B cell (primary cell): ENCODE results near the gene NKAIN2. TPM values are rescaled to one million over a fixed set of nuclear protein-coding genes. Genes with fewer than 3 reads are reported as not detected.
"Not testable (repeated sequence)": the region's sequence is repeated elsewhere in the genome, so short reads cannot be mapped to it uniquely, and the experiment has no call there.

Source experiments
- ATAC-seq: fragments of 200-7000 bp; cut with Tn5 transposase; one replicate; pipeline ENCODE4 v1.10.0; 2021; ENCODE audit warnings: low read depth, mild to moderate bottlenecking, moderate number of reproducible peaks, moderate library complexity
- CTCF ChIA-PET: fragments of 350-600 bp; sonication (Branson Sonifier 250); formaldehyde crosslinking; loops from one replicate; lab custom pipeline; 2021; ENCODE audit warnings: antibody characterized with exemption, inconsistent platforms; lab: Charles Lee
- POLR2A ChIA-PET: fragments of 350-600 bp; sonication (Branson Sonifier 250); formaldehyde crosslinking; loops from one replicate; lab custom pipeline; 2021; ENCODE audit warnings: antibody characterized with exemption; lab: Charles Lee
- DNase-seq: peaks from one replicate; pipeline ENCODE4 v3.0.0; 2013
- H2AFZ ChIP-seq: 2 replicates; pipeline ENCODE4 v1.6.1; 2012; ENCODE audit warnings: mild to moderate bottlenecking, low read depth, low read length; ENCODE audit not compliant: insufficient read depth, poor library complexity, severe bottlenecking
- H3K27ac ChIP-seq, 2 donors: 1 replicate in 1 of 2; 2 replicates in 1 of 2; pipeline ENCODE4 v1.5.1; 2012 to 2013; ENCODE audit warnings: low read length in 2 of 2, mild to moderate bottlenecking in 2 of 2, moderate library complexity in 1 of 2
- H3K27me3 ChIP-seq, 4 experiments: fragments of 200-600 bp in 1 of 4; sonication (generic) in 1 of 4; replicated peaks in 1 of 4; 1 replicate in 2 of 4; 2 replicates in 2 of 4; pipeline versions ENCODE4 v1.6.1 to v1.7.0; 2013 to 2016; ENCODE audit warnings: low read length in 3 of 4, mild to moderate bottlenecking in 2 of 4, mixed read lengths in 1 of 4, moderate library complexity in 1 of 4; ENCODE audit not compliant: insufficient read depth in 4 of 4, control insufficient read depth in 3 of 4; ENCODE audit errors: control extremely low read depth in 1 of 4
- H3K36me3 ChIP-seq, 2 experiments: replicated peaks in 1 of 2; 1 replicate in 1 of 2; 2 replicates in 1 of 2; pipeline versions ENCODE4 v1.6.1 to v1.7.1; 2013; ENCODE audit warnings: low read length in 1 of 2; ENCODE audit not compliant: insufficient read depth in 2 of 2, control insufficient read depth in 1 of 2; ENCODE audit errors: control extremely low read depth in 1 of 2, extremely low read depth in 1 of 2
- H3K4me1 ChIP-seq, 2 donors: fragments of 200-600 bp in 1 of 2; sonication (generic) in 1 of 2; 1 replicate in 1 of 2; 2 replicates in 1 of 2; pipeline versions ENCODE4 v1.5.1 to v1.6.1; 2013 to 2017; ENCODE audit warnings: low read length in 2 of 2; ENCODE audit not compliant: control insufficient read depth in 2 of 2, insufficient read depth in 2 of 2
- H3K4me2 ChIP-seq: replicated peaks from 2 replicates; pipeline ENCODE3; 2012; ENCODE audit warnings: mild to moderate bottlenecking, low read depth, low read length; ENCODE audit not compliant: poor library complexity, severe bottlenecking
- H3K4me3 ChIP-seq, 5 experiments: fragments of 200-600 bp in 1 of 5; sonication (generic) in 1 of 5; 1 replicate in 3 of 5; 2 replicates in 2 of 5; pipeline versions ENCODE4 v1.5.1 to v1.7.0; 2011 to 2016; ENCODE audit warnings: low read length in 4 of 5, mild to moderate bottlenecking in 4 of 5, low read depth in 2 of 5, control low read depth in 1 of 5, moderate library complexity in 1 of 5; ENCODE audit not compliant: insufficient read depth in 1 of 5; ENCODE audit errors: control extremely low read depth in 1 of 5, extremely low read depth in 1 of 5
- H3K79me2 ChIP-seq: fragments of 200-600 bp; sonication (generic); one replicate; pipeline ENCODE4 v1.6.0; 2016; ENCODE audit warnings: low read length; ENCODE audit not compliant: control insufficient read depth, insufficient read depth
- H3K9ac ChIP-seq: fragments of 200-600 bp; sonication (generic); 2 replicates; pipeline ENCODE4 v1.6.1; 2017; ENCODE audit warnings: mild to moderate bottlenecking, low read length, moderate library complexity
- H3K9me3 ChIP-seq, 3 donors: one replicate each; pipeline versions ENCODE4 v1.6.1 to v1.7.1; 2013; ENCODE audit warnings: low read length in 2 of 3; ENCODE audit not compliant: control insufficient read depth in 2 of 3, insufficient read depth in 1 of 3; ENCODE audit errors: control extremely low read depth in 1 of 3
- H4K20me1 ChIP-seq: 2 replicates; pipeline ENCODE4 v1.6.0; 2012; ENCODE audit warnings: mild to moderate bottlenecking, low read length; ENCODE audit not compliant: insufficient read depth, control insufficient read depth, poor library complexity, severe bottlenecking
- H3K27ac Mint-ChIP-seq: one replicate; pipeline ENCODE4 v1.8.0; 2021; ENCODE audit warnings: mixed read lengths
- H3K27me3 Mint-ChIP-seq: one replicate; pipeline ENCODE4 v1.8.0; 2021; ENCODE audit warnings: mixed read lengths
- H3K4me1 Mint-ChIP-seq: one replicate; pipeline ENCODE4 v1.8.0; 2021; ENCODE audit warnings: mixed read lengths
- H3K4me3 Mint-ChIP-seq: one replicate; pipeline ENCODE4 v1.8.0; 2021; ENCODE audit warnings: mixed read lengths
- H3K9me3 Mint-ChIP-seq: one replicate; pipeline ENCODE4 v1.8.0; 2022; ENCODE audit warnings: mixed read lengths; ENCODE audit not compliant: insufficient read depth
- EZH2 ChIP-seq: IDR thresholded peaks from 2 replicates; pipeline ENCODE4 v1.6.1; 2012; ENCODE audit warnings: borderline replicate concordance, low read depth, mild to moderate bottlenecking, moderate library complexity, low read length; ENCODE audit not compliant: insufficient read depth, poor library complexity, severe bottlenecking
- WGBS: methylation state at CpG from one replicate; pipeline ENCODE4 v1.1.5; 2013; ENCODE audit warnings: missing lambda C conversion rate; ENCODE audit not compliant: insufficient coverage; 5-methylcytosine and 5-hydroxymethylcytosine counted together
- intact Hi-C: fragments of 100-400 bp; cut with micrococcal nuclease; formaldehyde crosslinking; loops from one replicate; pipeline ENCODE4 v1.10.0; 2022
- polyA plus RNA-seq: library from polyadenylated mRNA; depleted of rRNA; stranded (reverse); fragments of >200 nt; gene quantifications from 2 replicates; pipeline ENCODE4 v1.2.3, GENCODE V29; 2012
- total RNA-seq, 2 donors: library from RNA; stranded (reverse); fragments of 120-200 nt in 1 of 2; gene quantifications; 1 replicate in 1 of 2; 2 replicates in 1 of 2; pipeline versions ENCODE4 v1.2.3 to v1.2.4, GENCODE V29; 2013 to 2022
- TF ChIP-seq, protein P1 (sequence below): fragments of 200-600 bp; IDR thresholded peaks from one replicate; pipeline ENCODE4 v1.8.0; 2022; ENCODE audit warnings: antibody characterized with exemption, mild to moderate bottlenecking

NKAIN2 gene
- total and polyA plus RNA-seq, 2 donors (not counting 1 experiment from before 2014, with no cell fraction given): not detected

DNA sequence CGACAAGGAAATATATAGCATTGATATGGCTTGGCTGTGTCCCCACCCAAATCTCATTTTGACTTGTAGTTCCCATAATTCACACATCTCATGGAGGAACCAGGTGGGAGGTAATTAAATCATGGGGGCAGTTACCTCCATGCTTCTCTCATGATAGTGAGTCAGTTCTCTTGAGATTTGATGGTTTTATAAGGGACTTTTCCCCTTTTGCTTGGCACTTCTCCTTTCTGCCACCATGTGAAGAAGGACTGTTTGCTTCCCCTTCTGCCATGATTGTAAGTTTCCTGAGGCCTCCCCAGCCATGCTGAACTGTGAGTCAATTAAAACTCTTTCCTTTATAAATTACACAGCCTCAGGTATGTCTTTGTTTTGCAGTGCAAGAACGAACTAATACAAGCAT lies 756.4 kb downstream of the NKAIN2 start:
- H3K9me3 ChIP-seq, H3K27me3 ChIP-seq, H3K4me3 ChIP-seq, H3K4me3 Mint-ChIP-seq, intact Hi-C loops, H3K4me2 ChIP-seq, H3K9me3 Mint-ChIP-seq, H3K36me3 ChIP-seq, H3K4me1 ChIP-seq, ATAC-seq, H2AFZ ChIP-seq, H4K20me1 ChIP-seq, H3K79me2 ChIP-seq, H3K27ac ChIP-seq, H3K4me1 Mint-ChIP-seq, H3K27ac Mint-ChIP-seq, H3K27me3 Mint-ChIP-seq, CTCF ChIA-PET, H3K9ac ChIP-seq, DNase-seq, POLR2A ChIA-PET: not testable (repeated sequence)
- no CpG with 5 or more reads among the region's 2 CpGs for WGBS

DNA sequence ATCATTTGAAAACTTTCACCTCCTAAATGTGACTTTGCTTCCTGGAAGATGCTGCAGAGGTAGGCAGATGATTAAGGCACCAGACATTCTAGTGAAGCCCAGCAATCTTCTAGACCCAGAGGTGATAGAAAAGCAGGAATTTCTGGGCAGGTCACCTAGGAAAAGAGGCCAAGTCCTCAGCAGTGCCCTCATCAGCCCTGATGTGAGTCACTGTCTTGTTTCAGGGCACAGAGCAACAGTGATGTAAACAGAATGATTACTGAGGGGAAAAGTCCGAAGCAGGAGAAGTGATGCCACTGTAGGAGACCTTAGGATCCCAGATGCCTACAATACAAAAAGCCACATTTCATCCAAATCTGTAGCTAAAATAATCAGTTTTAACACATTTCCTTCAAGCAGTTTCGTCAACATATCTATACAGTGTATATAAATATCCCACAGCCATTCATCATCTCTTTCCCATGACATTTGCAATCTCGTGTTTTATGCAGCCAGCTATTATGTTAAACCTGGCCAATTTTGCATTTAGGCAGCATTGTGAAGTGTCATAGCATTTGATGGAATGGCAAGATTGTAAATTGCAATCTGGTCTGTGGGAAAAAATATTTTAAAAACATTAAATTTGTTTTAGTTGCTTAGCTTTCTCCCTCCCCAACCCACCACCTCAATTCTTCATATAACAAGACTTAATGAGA lies 757.4 kb downstream of the NKAIN2 start:
- no peak overlapping the region for H3K4me3 ChIP-seq
- no peak overlapping the region for H3K27ac ChIP-seq
- H3K27me3 ChIP-seq: no peaks in the 10 kb centered on the region
- H3K27ac Mint-ChIP-seq: no peak overlapping the region
- 71% methylated on average over 1 of the region's 3 CpGs for WGBS
- no peaks in the 10 kb centered on the region for H3K4me1 ChIP-seq
- ChIA-PET POLR2A (no interaction called here), CTCF (no interaction called here)
- no peaks in the 10 kb centered on the region for H3K27me3 Mint-ChIP-seq
- DNase-seq (no peak), ATAC-seq (no peak)
- H3K4me2 ChIP-seq: no peak overlapping the region
- H3K9ac ChIP-seq: no peak overlapping the region
- H2AFZ ChIP-seq: no peak overlapping the region
- no peak overlapping the region for H3K4me3 Mint-ChIP-seq
- no peaks in the 10 kb centered on the region for H3K36me3 ChIP-seq
- H3K9me3 Mint-ChIP-seq: peaks cover 3% of the 10 kb centered on the region
- no peak for TF ChIP-seq EZH2
- TF ChIP-seq, protein P1, sequence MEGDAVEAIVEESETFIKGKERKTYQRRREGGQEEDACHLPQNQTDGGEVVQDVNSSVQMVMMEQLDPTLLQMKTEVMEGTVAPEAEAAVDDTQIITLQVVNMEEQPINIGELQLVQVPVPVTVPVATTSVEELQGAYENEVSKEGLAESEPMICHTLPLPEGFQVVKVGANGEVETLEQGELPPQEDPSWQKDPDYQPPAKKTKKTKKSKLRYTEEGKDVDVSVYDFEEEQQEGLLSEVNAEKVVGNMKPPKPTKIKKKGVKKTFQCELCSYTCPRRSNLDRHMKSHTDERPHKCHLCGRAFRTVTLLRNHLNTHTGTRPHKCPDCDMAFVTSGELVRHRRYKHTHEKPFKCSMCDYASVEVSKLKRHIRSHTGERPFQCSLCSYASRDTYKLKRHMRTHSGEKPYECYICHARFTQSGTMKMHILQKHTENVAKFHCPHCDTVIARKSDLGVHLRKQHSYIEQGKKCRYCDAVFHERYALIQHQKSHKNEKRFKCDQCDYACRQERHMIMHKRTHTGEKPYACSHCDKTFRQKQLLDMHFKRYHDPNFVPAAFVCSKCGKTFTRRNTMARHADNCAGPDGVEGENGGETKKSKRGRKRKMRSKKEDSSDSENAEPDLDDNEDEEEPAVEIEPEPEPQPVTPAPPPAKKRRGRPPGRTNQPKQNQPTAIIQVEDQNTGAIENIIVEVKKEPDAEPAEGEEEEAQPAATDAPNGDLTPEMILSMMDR: no peak
- H3K4me1 Mint-ChIP-seq: no peaks in the 10 kb centered on the region
- peaks cover 0 to 7% (median 1%) of the 10 kb centered on the region in 3 donors for H3K9me3 ChIP-seq
- intact Hi-C loops: no loop called here
- H4K20me1 ChIP-seq: no peaks in the 10 kb centered on the region
- H3K79me2 ChIP-seq: no peaks in the 10 kb centered on the region
